CD4-positive, alpha-beta T cell (primary cell): ENCODE results near the gene RALGPS1. TPM values are rescaled to one million over a fixed set of nuclear protein-coding genes. Genes with fewer than 3 reads are reported as not detected.

Source experiments
- ATAC-seq: fragments of 200-7000 bp; cut with Tn5 transposase; one replicate; pipeline ENCODE4 v1.10.0; 2022; ENCODE audit warnings: mild to moderate bottlenecking; ENCODE audit not compliant: poor library complexity
- CTCF ChIA-PET: fragments of 350-600 bp; sonication (Branson Sonifier 250); formaldehyde crosslinking; loops from one replicate; lab custom pipeline; 2021; ENCODE audit warnings: antibody characterized with exemption, inconsistent platforms; lab: Charles Lee
- POLR2A ChIA-PET: fragments of 350-600 bp; sonication (Branson Sonifier 250); formaldehyde crosslinking; loops from one replicate; lab custom pipeline; 2021; ENCODE audit warnings: antibody characterized with exemption, inconsistent platforms; lab: Charles Lee
- DNase-seq, 14 experiments: peaks; one replicate each; pipeline ENCODE4 v3.0.0-alpha.2; 2013 to 2020; ENCODE audit warnings: mixed read lengths in 2 of 14
- H3K27ac ChIP-seq, 2 donors: one replicate each; pipeline versions ENCODE4 v1.5.1 to v1.7.0; 2013; ENCODE audit warnings: low read length in 2 of 2, low read depth in 1 of 2, mild to moderate bottlenecking in 1 of 2
- H3K27me3 ChIP-seq, 2 experiments: 1 replicate in 1 of 2; 2 replicates in 1 of 2; pipeline versions ENCODE4 v1.6.1 to v1.7.0; 2013; ENCODE audit warnings: low read length in 2 of 2, control low read depth in 1 of 2, mild to moderate bottlenecking in 1 of 2, moderate library complexity in 1 of 2; ENCODE audit not compliant: insufficient read depth in 2 of 2, control insufficient read depth in 1 of 2
- H3K36me3 ChIP-seq: one replicate; pipeline ENCODE4 v1.6.1; 2013; ENCODE audit warnings: low read length, control low read depth; ENCODE audit not compliant: insufficient read depth
- H3K4me1 ChIP-seq: one replicate; pipeline ENCODE4 v1.6.1; 2013; ENCODE audit warnings: low read length, control low read depth; ENCODE audit not compliant: insufficient read depth
- H3K4me3 ChIP-seq: one replicate; pipeline ENCODE4 v1.5.1; 2013; ENCODE audit warnings: mild to moderate bottlenecking, low read length, moderate library complexity
- H3K9me3 ChIP-seq, 2 experiments: 1 replicate in 1 of 2; 2 replicates in 1 of 2; pipeline versions ENCODE4 v1.6.1 to v1.7.0; 2013; ENCODE audit warnings: low read length in 2 of 2, mild to moderate bottlenecking in 2 of 2, control low read depth in 1 of 2, moderate library complexity in 1 of 2; ENCODE audit not compliant: control insufficient read depth in 1 of 2, insufficient read depth in 1 of 2
- H3K27ac Mint-ChIP-seq: one replicate; pipeline ENCODE4 v1.8.0; 2020; ENCODE audit warnings: mixed read lengths
- H3K27me3 Mint-ChIP-seq: one replicate; pipeline ENCODE4 v1.8.0; 2021; ENCODE audit warnings: mixed read lengths
- H3K36me3 Mint-ChIP-seq: one replicate; pipeline ENCODE4 v1.8.0; 2021; ENCODE audit warnings: low read depth, mixed read lengths
- H3K4me1 Mint-ChIP-seq: one replicate; pipeline ENCODE4 v1.8.0; 2021; ENCODE audit warnings: low read depth, mixed read lengths
- H3K4me3 Mint-ChIP-seq: one replicate; pipeline ENCODE4 v1.8.0; 2020; ENCODE audit warnings: mild to moderate bottlenecking, mixed read lengths
- H3K9me3 Mint-ChIP-seq: one replicate; pipeline ENCODE4 v1.8.0; 2020; ENCODE audit warnings: mixed read lengths
- CTCF ChIP-seq: fragments of 200-600 bp; IDR thresholded peaks from one replicate; pipeline ENCODE4 v1.8.0; 2022; ENCODE audit warnings: antibody characterized with exemption, mild to moderate bottlenecking
- intact Hi-C, 2 experiments: fragments of 100-400 bp; cut with DNase I in 1 of 2; cut with micrococcal nuclease in 1 of 2; formaldehyde crosslinking; loops; one replicate each; pipeline versions ENCODE4 v1.15.1 to v1.9.0; 2023 to 2025; cut with DNase I, micrococcal nuclease
- total RNA-seq, 174 experiments: library from RNA in 2 of 174; stranded (reverse) in 2 of 174; gene quantifications; one replicate each; pipeline ENCODE4 v1.2.3 and lab custom pipeline; 2021 to 2026

Gene RALGPS1
- total RNA-seq, 2 experiments from 2014 or later, result 5.8 to 6.3 TPM

GRCh38 chr9:126874546-126875314 is 39.9 kb upstream of the RALGPS1 start:
- Mint-ChIP-seq H3K36me3 (peaks cover 17% of the 10 kb centered on the region), H3K4me1 (peaks cover 35% of the 10 kb centered on the region), H3K4me3 (no peak overlapping the region), H3K27me3 (no peaks in the 10 kb centered on the region), H3K9me3 (no peaks in the 10 kb centered on the region), H3K27ac (no peak overlapping the region)
- no peak for TF ChIP-seq CTCF
- Histone ChIP-seq H3K27me3 (no peaks in the 10 kb centered on the region), H3K4me3 (no peak overlapping the region), H3K27ac (no peak overlapping the region), H3K36me3 (peaks cover 6% of the 10 kb centered on the region), H3K9me3 (no peaks in the 10 kb centered on the region), H3K4me1 (peaks cover 11% of the 10 kb centered on the region)
- ChIA-PET CTCF (no interaction called here), POLR2A (no interaction called here)
- intact Hi-C loops, result no loop called here
- DNase-seq (no peak), ATAC-seq (no peak)

GRCh38 chr9:126875756-126876510 is 38.6 kb upstream of the RALGPS1 start:
- TF ChIP-seq CTCF, result no peak
- POLR2A ChIA-PET, result no interaction called here
- Histone ChIP-seq H3K4me1 (peaks cover 11% of the 10 kb centered on the region), H3K27ac (no peak overlapping the region), H3K9me3 (no peaks in the 10 kb centered on the region), H3K36me3 (peaks cover 18% of the 10 kb centered on the region), H3K27me3 (no peaks in the 10 kb centered on the region), H3K4me3 (no peak overlapping the region)
- H3K4me3 Mint-ChIP-seq, result no peak overlapping the region
- peak overlapping the region; percentile 72 for H3K27ac Mint-ChIP-seq
- peaks cover 30% of the 10 kb centered on the region for H3K36me3 Mint-ChIP-seq
- CTCF ChIA-PET, result interaction anchor here (1.0 kb wide), 1 partner anchor 16 kb away, joined by 3 read pairs; the partner anchor contains the start of gene ZBTB34
- H3K4me1 Mint-ChIP-seq, result peaks cover 31% of the 10 kb centered on the region
- no peaks in the 10 kb centered on the region for H3K27me3 Mint-ChIP-seq
- DNase-seq (no peak), ATAC-seq (no peak)
- no peaks in the 10 kb centered on the region for H3K9me3 Mint-ChIP-seq
- intact Hi-C loops, result no loop called here

- ATAC-seq (no peak), DNase-seq (no peak)
- Mint-ChIP-seq H3K36me3 (peaks cover 34% of the 10 kb centered on the region), H3K27ac (peak overlapping the region; percentile 72), H3K4me3 (no peak overlapping the region), H3K4me1 (peaks cover 31% of the 10 kb centered on the region), H3K9me3 (no peaks in the 10 kb centered on the region), H3K27me3 (no peaks in the 10 kb centered on the region)
- H3K4me1 ChIP-seq, result peaks cover 11% of the 10 kb centered on the region
- peaks cover 23% of the 10 kb centered on the region for H3K36me3 ChIP-seq
- TF ChIP-seq CTCF, result no peak
- H3K27me3 ChIP-seq, result no peaks in the 10 kb centered on the region
- H3K9me3 ChIP-seq, result no peaks in the 10 kb centered on the region
- CTCF ChIA-PET, result interaction anchor here (1.0 kb wide), 1 partner anchor 16 kb away, joined by 3 read pairs; the partner anchor contains the start of gene ZBTB34
- POLR2A ChIA-PET, result no interaction called here
- intact Hi-C loops, result no loop called here
- H3K27ac ChIP-seq, result no peak overlapping the region
- H3K4me3 ChIP-seq, result no peak overlapping the region
Measured at GRCh38 chr9:126876531-126876930, 38.1 kb upstream of the RALGPS1 start.
